Posterior vena cava (tissue), 2 donors: ENCODE data around the gene GRK6. TPM values are rescaled to one million over a fixed set of nuclear protein-coding genes. Genes with fewer than 3 reads are reported as not detected.
"Not testable (repeated sequence)": the region's sequence is repeated elsewhere in the genome, so short reads cannot be mapped to it uniquely, and the experiment has no call there.

ENCODE experiments used
- DNase-seq: peaks from one replicate; pipeline ENCODE4 v3.0.0-alpha.2; 2020; ENCODE audit warnings: low spot score
- intact Hi-C, 2 donors: fragments of 100-400 bp; cut with DNase I; formaldehyde crosslinking; loops; one replicate each; pipeline versions ENCODE4 v1.14.1 to v1.14.2; 2022 to 2023
- total RNA-seq, 2 donors: library from RNA; stranded (reverse); fragmentation: NEBNext Ultra II Directional; extraction: Animal tissue kit (Norgen Biotek cat#: 25700); gene quantifications; one replicate each; pipeline ENCODE4 v1.2.1, GENCODE V29; 2021
- donor health status: DM: yes; HTN: yes; CAD: no.
- donor health status: DM: yes; HTN: yes; CAD: no.

GRK6 gene
- total RNA-seq, 2 donors from 2014 or later: 22.9 to 28.2 TPM

GRCh38 chr5:177474002-177474476 lies 47.6 kb downstream of the GRK6 start:
- no peak for DNase-seq
- intact Hi-C loops: no loop called here

- DNase-seq: no peak
- intact Hi-C loops: no loop called here
Observed at GRCh38 chr5:177474846-177475562, 48.5 kb downstream of the GRK6 start.

GRCh38 chr5:177475563-177476427 lies 49.3 kb downstream of the GRK6 start:
- intact Hi-C loops: no loop called here
- DNase-seq: no peak

GRCh38 chr5:177476531-177477233 lies 50.2 kb downstream of the GRK6 start:
- intact Hi-C loops: no loop called here
- DNase-seq: peak; percentile 94

- no peak for DNase-seq
- intact Hi-C loops: no loop called here
Observed at GRCh38 chr5:177477701-177478477, 51.4 kb downstream of the GRK6 start.

- intact Hi-C loops: no loop called here
- peak; percentile 96 for DNase-seq
Observed at GRCh38 chr5:177478711-177479646, 52.5 kb downstream of the GRK6 start.

- no peak for DNase-seq
- intact Hi-C loops: no loop called here
Observed at GRCh38 chr5:177479774-177480173, 53.3 kb downstream of the GRK6 start.

GRCh38 chr5:177482359-177482795 lies 55.9 kb downstream of the GRK6 start:
- intact Hi-C loops: no loop called here
- no peak for DNase-seq

- DNase-seq: no peak
- intact Hi-C loops: no loop called here
Observed at GRCh38 chr5:177483042-177483441, 56.6 kb downstream of the GRK6 start.

- no peak for DNase-seq
- intact Hi-C loops: no loop called here
Observed at GRCh38 chr5:177483994-177484901, 57.8 kb downstream of the GRK6 start.

GRCh38 chr5:177484902-177485549 lies 58.5 kb downstream of the GRK6 start:
- intact Hi-C loops: no loop called here
- DNase-seq: no peak

GRCh38 chr5:177485753-177486152 lies 59.3 kb downstream of the GRK6 start:
- intact Hi-C loops, DNase-seq: not testable (repeated sequence)

- no peak for DNase-seq
- intact Hi-C loops: no loop called here
Observed at GRCh38 chr5:177486256-177486655, 59.8 kb downstream of the GRK6 start.

GRCh38 chr5:177487144-177487543 lies 60.7 kb downstream of the GRK6 start:
- intact Hi-C loops: no loop called here
- no peak for DNase-seq

- intact Hi-C loops: no loop called here
- no peak for DNase-seq
Observed at GRCh38 chr5:177487975-177488374, 61.5 kb downstream of the GRK6 start.

GRCh38 chr5:177489119-177489716 lies 62.7 kb downstream of the GRK6 start:
- DNase-seq: no peak
- intact Hi-C loops: no loop called here
